Epithelial cell of proximal tubule (primary cell): ENCODE results near the gene PAK5. TPM values are rescaled to one million over a fixed set of nuclear protein-coding genes. Genes with fewer than 3 reads are reported as not detected.

Experiments used
- DNase-seq: peaks from one replicate; pipeline ENCODE4 v3.0.0-alpha.2; 2011; ENCODE audit warnings: low read depth
- H3K4me3 ChIP-seq: 2 replicates; pipeline ENCODE4 v1.5.1; 2011; ENCODE audit warnings: low read depth, mild to moderate bottlenecking, low read length
- total RNA-seq: library from RNA; depleted of rRNA; stranded (reverse); fragments of >200 nt; gene quantifications from 2 replicates; pipeline ENCODE4 v1.2.3, GENCODE V29; 2015
- TF ChIP-seq, protein P1 (sequence below): conservative IDR thresholded peaks from 2 replicates; pipeline ENCODE4 v1.5.1; 2012; ENCODE audit warnings: low read depth, mild to moderate bottlenecking, low read length

Gene PAK5
- total RNA-seq, 1 donor from 2014 or later, result not detected

DNA sequence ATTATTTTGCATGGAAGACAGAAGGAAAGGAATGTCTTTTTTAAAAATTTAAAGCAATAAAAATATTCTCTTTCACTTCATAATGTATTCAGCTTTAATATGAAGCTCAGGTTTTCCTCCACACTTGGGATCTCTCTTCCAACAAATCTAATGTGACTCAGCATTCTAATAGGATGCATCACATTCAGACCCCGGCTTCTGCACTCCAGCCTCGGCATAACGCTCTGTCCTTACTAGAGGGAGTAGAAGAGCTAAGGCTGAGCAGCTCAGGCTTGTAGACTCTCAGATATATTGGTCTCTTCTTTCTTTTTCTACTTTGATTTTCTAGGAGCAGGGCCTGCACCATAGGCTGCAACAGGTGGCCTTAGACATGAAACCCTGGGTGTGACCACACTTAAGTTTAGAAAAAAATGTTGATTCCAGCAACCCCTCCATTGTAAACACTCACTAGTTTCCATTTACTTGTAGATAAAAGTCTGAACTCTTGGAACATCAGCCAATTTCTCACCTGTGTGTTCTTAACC, 161.7 kb downstream of the PAK5 start:
- no peak for DNase-seq
- no peak overlapping the region for H3K4me3 ChIP-seq
- TF ChIP-seq, protein P1, sequence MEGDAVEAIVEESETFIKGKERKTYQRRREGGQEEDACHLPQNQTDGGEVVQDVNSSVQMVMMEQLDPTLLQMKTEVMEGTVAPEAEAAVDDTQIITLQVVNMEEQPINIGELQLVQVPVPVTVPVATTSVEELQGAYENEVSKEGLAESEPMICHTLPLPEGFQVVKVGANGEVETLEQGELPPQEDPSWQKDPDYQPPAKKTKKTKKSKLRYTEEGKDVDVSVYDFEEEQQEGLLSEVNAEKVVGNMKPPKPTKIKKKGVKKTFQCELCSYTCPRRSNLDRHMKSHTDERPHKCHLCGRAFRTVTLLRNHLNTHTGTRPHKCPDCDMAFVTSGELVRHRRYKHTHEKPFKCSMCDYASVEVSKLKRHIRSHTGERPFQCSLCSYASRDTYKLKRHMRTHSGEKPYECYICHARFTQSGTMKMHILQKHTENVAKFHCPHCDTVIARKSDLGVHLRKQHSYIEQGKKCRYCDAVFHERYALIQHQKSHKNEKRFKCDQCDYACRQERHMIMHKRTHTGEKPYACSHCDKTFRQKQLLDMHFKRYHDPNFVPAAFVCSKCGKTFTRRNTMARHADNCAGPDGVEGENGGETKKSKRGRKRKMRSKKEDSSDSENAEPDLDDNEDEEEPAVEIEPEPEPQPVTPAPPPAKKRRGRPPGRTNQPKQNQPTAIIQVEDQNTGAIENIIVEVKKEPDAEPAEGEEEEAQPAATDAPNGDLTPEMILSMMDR, result no peak

DNA sequence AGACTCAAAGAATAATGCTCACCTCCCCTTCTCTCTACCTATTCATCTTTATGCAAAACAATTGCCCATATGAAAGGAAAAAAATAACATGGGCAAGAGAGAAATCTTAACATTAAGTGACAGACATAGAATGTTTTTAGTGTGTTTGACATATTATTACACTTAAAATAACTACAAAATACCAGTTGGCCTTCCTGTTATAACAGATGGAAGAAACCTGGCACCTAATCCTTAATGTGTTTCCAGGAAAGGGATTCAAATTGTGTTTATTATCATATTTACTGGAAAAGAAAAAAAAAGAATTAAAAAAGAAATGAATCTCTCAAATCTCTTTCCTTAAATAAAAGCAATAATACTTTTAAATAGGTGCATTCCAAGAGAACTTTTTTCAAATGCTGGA, 165.9 kb downstream of the PAK5 start:
- TF ChIP-seq, protein P1, result no peak
- no peak overlapping the region for H3K4me3 ChIP-seq
- DNase-seq, result no peak

- TF ChIP-seq, protein P1, result no peak
- H3K4me3 ChIP-seq, result no peak overlapping the region
- no peak for DNase-seq
These were observed 166.8 kb downstream of the PAK5 start for GRCh38 chr20:9672027-9672426.

DNA sequence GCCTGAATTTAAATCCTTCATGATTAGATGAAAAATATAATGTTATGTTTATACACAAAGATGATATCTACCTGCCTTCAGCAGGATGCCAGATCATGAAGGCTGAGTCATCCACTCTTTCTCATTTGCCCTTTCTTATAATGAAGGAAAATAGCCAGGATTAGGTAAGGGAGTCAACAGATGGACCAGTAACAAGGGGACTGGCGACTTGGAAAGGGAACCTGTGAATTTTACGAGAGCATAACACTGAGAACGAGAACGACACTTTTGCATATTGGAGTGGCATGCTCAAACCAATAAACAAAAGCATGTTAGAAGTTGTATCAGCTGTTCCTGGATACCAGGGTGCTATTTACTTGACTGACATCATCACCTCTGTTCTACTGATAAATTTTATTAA, 170.5 kb downstream of the PAK5 start:
- TF ChIP-seq, protein P1, result no peak
- no peak overlapping the region for H3K4me3 ChIP-seq
- no peak for DNase-seq

GRCh38 chr20:9663423-9663822, 175.5 kb downstream of the PAK5 start:
- DNase-seq, result no peak
- TF ChIP-seq, protein P1, result no peak
- H3K4me3 ChIP-seq, result no peak overlapping the region

DNA sequence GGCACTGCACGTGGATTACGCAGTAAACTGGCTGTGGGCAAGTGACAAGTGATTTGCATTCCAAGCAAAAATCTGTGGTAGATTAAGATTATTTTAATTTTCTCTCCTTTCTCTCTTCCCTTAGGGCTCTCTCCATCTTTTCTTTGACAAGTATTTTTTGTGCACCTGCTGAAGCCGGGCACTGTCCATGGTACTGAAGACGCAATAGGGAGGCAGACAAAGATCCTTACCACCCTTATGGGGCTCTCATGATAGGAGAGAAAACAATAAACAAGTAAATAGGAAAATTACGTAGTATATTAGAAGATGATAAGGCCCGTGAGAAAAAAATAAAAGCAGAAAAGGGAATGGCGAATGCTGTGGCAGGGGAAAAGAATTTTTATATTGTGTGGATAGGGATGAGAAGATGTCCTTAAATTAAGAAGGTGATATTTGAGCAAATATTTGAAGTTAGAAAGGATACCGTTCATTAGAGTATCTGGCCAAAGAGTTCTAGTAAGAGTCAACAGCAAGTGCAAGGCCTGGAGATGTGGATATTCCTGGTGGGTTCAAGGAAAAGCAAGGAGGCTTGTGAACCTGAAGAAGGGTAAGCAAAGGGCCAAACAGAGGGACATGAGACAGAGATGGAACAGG, 178.5 kb downstream of the PAK5 start:
- no peak for DNase-seq
- no peak overlapping the region for H3K4me3 ChIP-seq
- TF ChIP-seq, protein P1, result no peak

DNA sequence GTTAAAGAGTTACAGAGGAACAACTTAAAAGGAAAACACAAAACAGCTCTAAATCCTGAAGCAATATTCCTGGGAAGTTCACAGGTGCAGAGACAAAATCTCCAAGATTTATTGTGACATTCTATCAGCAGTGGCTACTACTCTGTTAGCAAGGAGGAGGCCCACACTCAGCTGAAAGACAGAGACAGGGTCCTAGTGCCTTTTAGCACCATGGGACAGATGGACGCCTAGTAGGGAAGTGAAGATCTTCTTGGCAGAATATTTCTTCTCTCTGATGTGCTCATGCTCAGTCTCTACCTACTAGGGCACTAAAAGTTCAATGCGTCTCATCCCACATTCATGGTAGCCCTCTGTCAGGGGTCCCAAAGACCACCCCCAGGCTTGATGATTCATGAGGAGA, 191.1 kb downstream of the PAK5 start:
- DNase-seq, result no peak
- TF ChIP-seq, protein P1, result no peak
- H3K4me3 ChIP-seq, result no peak overlapping the region
